WTC11 (cell line): ENCODE data around the gene TBC1D22B. TPM values are rescaled to one million over a fixed set of nuclear protein-coding genes. Genes with fewer than 3 reads are reported as not detected.
"Not testable (repeated sequence)": the region's sequence is repeated elsewhere in the genome, so short reads cannot be mapped to it uniquely, and the experiment has no call there.

Experiments used
- ATAC-seq: fragments of 200-7000 bp; cut with Tn5 transposase; 2 replicates; pipeline ENCODE4 v1.10.0; 2021; ENCODE audit warnings: mild to moderate bottlenecking, moderate library complexity
- CTCF ChIA-PET: fragments of 300-600 bp; sonication (Branson Sonifier 250); formaldehyde crosslinking; loops from one replicate; lab custom pipeline; 2021; ENCODE audit warnings: antibody characterized with exemption; lab: Charles Lee
- POLR2A ChIA-PET: fragments of 350-600 bp; sonication (Branson Sonifier 250); formaldehyde crosslinking; loops from one replicate; lab custom pipeline; 2021; ENCODE audit warnings: antibody characterized with exemption; lab: Charles Lee
- DNase-seq: peaks from one replicate; pipeline ENCODE4 v3.0.0; 2021; ENCODE audit warnings: low spot score
- H3K27ac Mint-ChIP-seq: 2 replicates; pipeline ENCODE4 v1.8.0; 2021; ENCODE audit warnings: mixed read lengths
- H3K27me3 Mint-ChIP-seq: 2 replicates; pipeline ENCODE4 v1.8.0; 2021; ENCODE audit warnings: low read depth, mild to moderate bottlenecking, moderate library complexity, mixed read lengths
- H3K36me3 Mint-ChIP-seq: 2 replicates; pipeline ENCODE4 v1.8.0; 2021; ENCODE audit warnings: mixed read lengths
- H3K4me1 Mint-ChIP-seq: 2 replicates; pipeline ENCODE4 v1.8.0; 2022; ENCODE audit warnings: mixed read lengths
- H3K4me3 Mint-ChIP-seq: 2 replicates; pipeline ENCODE4 v1.8.0; 2021; ENCODE audit warnings: mild to moderate bottlenecking, moderate library complexity, mixed read lengths
- H3K9me3 Mint-ChIP-seq: 2 replicates; pipeline ENCODE4 v1.8.0; 2021; ENCODE audit warnings: mixed read lengths
- CREM ChIP-seq: sonication (generic); formaldehyde crosslinking; IDR thresholded peaks from 2 replicates; pipeline ENCODE4 v1.8.1; 2022; ENCODE audit warnings: mild to moderate bottlenecking, missing genetic modification reagents, moderate library complexity
- EMX1 ChIP-seq: fragments of 250-450 bp; sonication (Bioruptor Pico); IDR thresholded peaks from 2 replicates; pipeline ENCODE4 v1.8.0; 2021; ENCODE audit warnings: mild to moderate bottlenecking
- FOXK1 ChIP-seq: sonication (generic); formaldehyde crosslinking; IDR thresholded peaks from 2 replicates; pipeline ENCODE4 v1.8.0; 2022; ENCODE audit warnings: mild to moderate bottlenecking, moderate library complexity, missing genetic modification reagents
- FOXP4 ChIP-seq: sonication (generic); formaldehyde crosslinking; IDR thresholded peaks from 2 replicates; pipeline ENCODE4 v1.8.0; 2022; ENCODE audit warnings: mild to moderate bottlenecking, missing genetic modification reagents
- HMGXB4 ChIP-seq: sonication (generic); formaldehyde crosslinking; IDR thresholded peaks from 2 replicates; pipeline ENCODE4 v1.8.1; 2023; ENCODE audit warnings: mild to moderate bottlenecking, moderate library complexity, missing genetic modification reagents
- JUN ChIP-seq: sonication (generic); formaldehyde crosslinking; IDR thresholded peaks from 2 replicates; pipeline ENCODE4 v1.8.0; 2023; ENCODE audit warnings: mild to moderate bottlenecking, missing genetic modification reagents
- NFYB ChIP-seq: sonication (generic); formaldehyde crosslinking; conservative IDR thresholded peaks from 2 replicates; pipeline ENCODE4 v1.8.0; 2022; ENCODE audit warnings: low read depth, missing genetic modification reagents
- RELA ChIP-seq: sonication (generic); formaldehyde crosslinking; IDR thresholded peaks from 2 replicates; pipeline ENCODE4 v1.8.1; 2022; ENCODE audit warnings: missing genetic modification reagents, mild to moderate bottlenecking, borderline replicate concordance
- RORB ChIP-seq: fragments of 250-450 bp; sonication (Bioruptor Pico); IDR thresholded peaks from 2 replicates; pipeline ENCODE4 v1.9.0; 2021; ENCODE audit warnings: mild to moderate bottlenecking
- SMAD4 ChIP-seq: sonication (generic); formaldehyde crosslinking; IDR thresholded peaks from 2 replicates; pipeline ENCODE4 v1.8.0; 2022; ENCODE audit warnings: mild to moderate bottlenecking, missing genetic modification reagents
- SP1 ChIP-seq: sonication (generic); formaldehyde crosslinking; conservative IDR thresholded peaks from 2 replicates; pipeline ENCODE4 v1.8.1; 2022; ENCODE audit warnings: missing genetic modification reagents
- ZNF219 ChIP-seq: sonication (generic); formaldehyde crosslinking; IDR thresholded peaks from 2 replicates; pipeline ENCODE4 v1.8.0; 2023; ENCODE audit warnings: missing genetic modification reagents, mild to moderate bottlenecking, borderline replicate concordance
- ZNF512 ChIP-seq: sonication (generic); formaldehyde crosslinking; IDR thresholded peaks from 2 replicates; pipeline ENCODE4 v1.8.1; 2022; ENCODE audit warnings: missing genetic modification reagents, borderline replicate concordance
- total RNA-seq: library from RNA; stranded (reverse); gene quantifications from 3 replicates; pipeline ENCODE4 v1.2.3, GENCODE V29; 2021
- TF ChIP-seq, protein P1 (sequence below): sonication (generic); formaldehyde crosslinking; IDR thresholded peaks from 2 replicates; pipeline ENCODE4 v1.8.1; 2022; ENCODE audit warnings: mild to moderate bottlenecking, missing genetic modification reagents, moderate library complexity, borderline replicate concordance
- TF ChIP-seq, protein P2 (sequence below): sonication (generic); formaldehyde crosslinking; IDR thresholded peaks from 2 replicates; pipeline ENCODE4 v1.8.0; 2022; ENCODE audit warnings: mild to moderate bottlenecking, missing genetic modification reagents

Gene TBC1D22B
- total RNA-seq, 1 experiment from 2014 or later = 16.4 TPM

GRCh38 chr6:37289931-37290330 lies 32.4 kb downstream of the TBC1D22B start:
- Mint-ChIP-seq H3K4me1 (no peaks in the 10 kb centered on the region), H3K4me3 (no peak overlapping the region), H3K27me3 (no peaks in the 10 kb centered on the region), H3K9me3 (no peaks in the 10 kb centered on the region), H3K27ac (no peak overlapping the region), H3K36me3 (peaks cover 48% of the 10 kb centered on the region)
- ATAC-seq = no peak
- DNase-seq = no peak
- ChIA-PET CTCF (interaction anchor here (1.4 to 2.4 kb wide), 2 partner anchors 13 to 25 kb away, joined by 4 to 7 read pairs; no protein-coding TSS in a partner anchor), POLR2A (interaction anchor here (0.5 kb wide), 1 partner anchor 396 kb away, joined by 3 read pairs; no protein-coding TSS in a partner anchor)
- TF ChIP-seq NFYB (CRISPR knock-in tag) (no peak), RELA (CRISPR knock-in tag) (no peak), EMX1 (CRISPR knock-in tag) (no peak)

DNA sequence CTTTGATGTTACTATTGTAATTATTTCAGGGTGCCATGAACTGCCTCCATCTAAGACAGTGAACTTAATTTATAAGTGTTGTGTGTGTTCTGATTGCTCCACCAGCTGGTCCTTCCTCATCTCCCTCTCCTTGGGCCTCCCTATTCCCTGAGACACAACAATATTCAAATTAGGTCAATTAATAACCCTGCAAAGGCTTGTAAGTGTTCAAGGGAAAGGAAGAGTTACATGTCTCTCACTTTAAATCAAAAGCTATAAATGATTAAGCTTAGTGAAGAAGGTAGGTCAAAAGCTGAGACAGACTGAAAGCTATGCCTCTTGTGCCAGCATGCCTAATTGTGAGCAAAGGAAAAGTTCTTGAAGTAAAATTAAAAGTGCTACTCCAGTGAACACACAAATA lies 35.9 kb downstream of the TBC1D22B start:
- ChIA-PET CTCF (interaction anchor here (1.0 to 1.2 kb wide), 2 partner anchors 10 to 32 kb away, joined by 3 to 4 read pairs; no protein-coding TSS in a partner anchor), POLR2A (no interaction called here)
- ATAC-seq (no peak), DNase-seq (no peak)
- no peaks in the 10 kb centered on the region for H3K27me3 Mint-ChIP-seq
- TF ChIP-seq FOXP4 (CRISPR knock-in tag) = no peak
- no peak for TF ChIP-seq JUN (CRISPR knock-in tag)
- no peak for TF ChIP-seq FOXK1 (CRISPR knock-in tag)
- TF ChIP-seq, protein P1, sequence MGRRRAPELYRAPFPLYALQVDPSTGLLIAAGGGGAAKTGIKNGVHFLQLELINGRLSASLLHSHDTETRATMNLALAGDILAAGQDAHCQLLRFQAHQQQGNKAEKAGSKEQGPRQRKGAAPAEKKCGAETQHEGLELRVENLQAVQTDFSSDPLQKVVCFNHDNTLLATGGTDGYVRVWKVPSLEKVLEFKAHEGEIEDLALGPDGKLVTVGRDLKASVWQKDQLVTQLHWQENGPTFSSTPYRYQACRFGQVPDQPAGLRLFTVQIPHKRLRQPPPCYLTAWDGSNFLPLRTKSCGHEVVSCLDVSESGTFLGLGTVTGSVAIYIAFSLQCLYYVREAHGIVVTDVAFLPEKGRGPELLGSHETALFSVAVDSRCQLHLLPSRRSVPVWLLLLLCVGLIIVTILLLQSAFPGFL (CRISPR knock-in tag) = no peak
- TF ChIP-seq, protein P2, sequence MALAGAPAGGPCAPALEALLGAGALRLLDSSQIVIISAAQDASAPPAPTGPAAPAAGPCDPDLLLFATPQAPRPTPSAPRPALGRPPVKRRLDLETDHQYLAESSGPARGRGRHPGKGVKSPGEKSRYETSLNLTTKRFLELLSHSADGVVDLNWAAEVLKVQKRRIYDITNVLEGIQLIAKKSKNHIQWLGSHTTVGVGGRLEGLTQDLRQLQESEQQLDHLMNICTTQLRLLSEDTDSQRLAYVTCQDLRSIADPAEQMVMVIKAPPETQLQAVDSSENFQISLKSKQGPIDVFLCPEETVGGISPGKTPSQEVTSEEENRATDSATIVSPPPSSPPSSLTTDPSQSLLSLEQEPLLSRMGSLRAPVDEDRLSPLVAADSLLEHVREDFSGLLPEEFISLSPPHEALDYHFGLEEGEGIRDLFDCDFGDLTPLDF (CRISPR knock-in tag) = no peak
- TF ChIP-seq HMGXB4 = no peak
- no peak for TF ChIP-seq NFYB (CRISPR knock-in tag)
- no peak for TF ChIP-seq CREM (CRISPR knock-in tag)
- no peak for TF ChIP-seq ZNF512 (CRISPR knock-in tag)
- no peak for TF ChIP-seq RORB (CRISPR knock-in tag)
- no peak for TF ChIP-seq ZNF219 (CRISPR knock-in tag)
- TF ChIP-seq RELA (CRISPR knock-in tag) = no peak
- TF ChIP-seq SMAD4 (CRISPR knock-in tag) = no peak
- TF ChIP-seq SP1 = no peak
- H3K4me3 Mint-ChIP-seq = no peak overlapping the region
- H3K9me3 Mint-ChIP-seq = peaks cover 9% of the 10 kb centered on the region; the same call in 1 of the 2 replicates
- peaks cover 50% of the 10 kb centered on the region for H3K36me3 Mint-ChIP-seq
- no peaks in the 10 kb centered on the region for H3K4me1 Mint-ChIP-seq
- H3K27ac Mint-ChIP-seq = no peak overlapping the region

DNA sequence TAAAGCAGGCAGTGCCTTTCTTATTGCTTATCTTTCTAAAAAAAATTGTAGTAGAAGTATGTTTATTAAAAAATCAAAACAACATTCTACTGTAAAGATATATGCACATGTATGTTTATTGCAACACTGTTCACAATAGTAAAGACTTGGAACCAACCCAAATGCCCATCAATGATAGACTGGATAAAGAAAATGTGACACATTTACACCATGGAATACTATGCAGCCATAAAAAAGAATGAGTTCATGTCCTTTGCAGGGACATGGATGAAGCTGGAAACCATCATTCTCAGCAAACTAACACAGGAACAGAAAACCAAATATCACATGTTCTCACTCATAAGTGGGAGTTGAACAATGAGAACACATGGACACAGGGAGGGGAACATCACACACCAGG lies 40.1 kb downstream of the TBC1D22B start:
- H3K9me3 Mint-ChIP-seq, H3K4me3 Mint-ChIP-seq, H3K4me1 Mint-ChIP-seq, H3K27me3 Mint-ChIP-seq, ATAC-seq, POLR2A ChIA-PET, DNase-seq, H3K27ac Mint-ChIP-seq: not testable (repeated sequence)
- CTCF ChIA-PET = interaction anchor here (1.2 kb wide), 1 partner anchor 28 kb away, joined by 3 read pairs; no protein-coding TSS in a partner anchor
- peaks cover 34% of the 10 kb centered on the region for H3K36me3 Mint-ChIP-seq
